Epithelial cell of proximal tubule (primary cell): ENCODE data around the gene ALDH4A1. TPM values are rescaled to one million over a fixed set of nuclear protein-coding genes. Genes with fewer than 3 reads are reported as not detected.

Experiments used
- DNase-seq: peaks from one replicate; pipeline ENCODE4 v3.0.0-alpha.2; 2011; ENCODE audit warnings: low read depth
- H3K4me3 ChIP-seq: 2 replicates; pipeline ENCODE4 v1.5.1; 2011; ENCODE audit warnings: low read depth, mild to moderate bottlenecking, low read length
- CTCF ChIP-seq: conservative IDR thresholded peaks from 2 replicates; pipeline ENCODE4 v1.5.1; 2012; ENCODE audit warnings: low read depth, mild to moderate bottlenecking, low read length
- total RNA-seq: library from RNA; depleted of rRNA; stranded (reverse); fragments of >200 nt; gene quantifications from 2 replicates; pipeline ENCODE4 v1.2.3, GENCODE V29; 2015

ALDH4A1 gene
- total RNA-seq, 1 donor from 2014 or later, result 15.2 TPM

GRCh38 chr1:18915341-18915740 is 13.0 kb upstream of the ALDH4A1 start:
- DNase-seq, result no peak
- H3K4me3 ChIP-seq, result no peak overlapping the region
- no peak for TF ChIP-seq CTCF

DNA sequence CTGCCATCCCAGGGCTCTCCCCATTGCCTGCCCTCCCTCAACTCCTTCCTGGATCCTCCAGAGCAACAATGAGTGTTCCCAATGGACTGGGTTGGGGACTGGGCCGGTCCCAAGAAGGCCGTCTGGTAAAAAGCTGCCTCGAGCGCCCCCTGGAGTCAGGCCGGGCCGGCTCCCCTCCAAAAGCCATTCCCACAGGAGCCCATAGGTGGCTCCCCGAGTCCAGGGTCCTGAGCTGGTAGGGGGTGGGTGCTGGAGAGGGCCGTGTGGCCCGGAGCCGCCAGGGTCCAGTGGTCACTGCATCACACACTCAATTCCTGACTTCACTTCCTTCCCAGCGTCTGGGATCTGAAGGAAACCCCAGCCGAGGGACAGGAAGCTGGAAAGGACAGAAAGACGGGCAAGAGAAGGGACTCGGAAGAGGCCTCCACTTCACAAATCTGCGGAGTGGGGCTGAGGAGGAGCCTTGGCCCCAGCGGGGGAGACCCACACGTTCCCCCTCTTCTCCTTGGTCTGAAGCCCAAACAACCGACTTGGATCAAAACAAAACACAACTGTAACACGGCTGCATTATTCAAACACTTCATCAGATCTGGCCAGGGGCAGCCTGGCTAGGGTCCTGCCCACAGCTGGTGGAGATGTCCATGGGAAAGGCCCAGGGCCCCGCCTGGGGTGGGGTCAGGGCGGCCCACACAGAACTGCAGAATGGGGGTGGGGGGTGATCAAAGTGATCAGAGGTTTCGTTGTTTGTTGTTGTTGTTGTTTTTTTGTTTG is 10.9 kb upstream of the ALDH4A1 start:
- peak overlapping the region; percentile 44 for H3K4me3 ChIP-seq
- DNase-seq, result no peak
- peak; percentile 100 for TF ChIP-seq CTCF

DNA sequence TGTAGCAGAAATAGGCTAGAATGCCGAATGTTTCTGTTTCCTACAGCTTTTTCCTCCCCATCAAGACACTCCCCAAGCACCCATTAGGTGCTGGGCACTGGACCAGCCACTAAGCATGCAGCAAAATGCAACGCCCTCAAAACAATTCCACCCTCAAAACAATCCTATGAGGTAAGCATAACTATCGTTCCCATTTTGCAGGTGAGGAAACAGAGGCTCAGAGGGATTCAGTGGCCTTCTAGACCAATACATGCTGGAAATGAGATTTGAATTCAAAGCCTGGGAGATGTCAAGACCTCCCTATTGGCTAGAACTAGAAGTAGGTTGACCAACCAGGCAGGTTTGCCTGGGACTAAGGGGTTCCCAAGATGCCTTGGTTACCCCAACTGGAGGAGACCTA is 10.2 kb upstream of the ALDH4A1 start:
- no peak for TF ChIP-seq CTCF
- H3K4me3 ChIP-seq, result no peak overlapping the region

DNA sequence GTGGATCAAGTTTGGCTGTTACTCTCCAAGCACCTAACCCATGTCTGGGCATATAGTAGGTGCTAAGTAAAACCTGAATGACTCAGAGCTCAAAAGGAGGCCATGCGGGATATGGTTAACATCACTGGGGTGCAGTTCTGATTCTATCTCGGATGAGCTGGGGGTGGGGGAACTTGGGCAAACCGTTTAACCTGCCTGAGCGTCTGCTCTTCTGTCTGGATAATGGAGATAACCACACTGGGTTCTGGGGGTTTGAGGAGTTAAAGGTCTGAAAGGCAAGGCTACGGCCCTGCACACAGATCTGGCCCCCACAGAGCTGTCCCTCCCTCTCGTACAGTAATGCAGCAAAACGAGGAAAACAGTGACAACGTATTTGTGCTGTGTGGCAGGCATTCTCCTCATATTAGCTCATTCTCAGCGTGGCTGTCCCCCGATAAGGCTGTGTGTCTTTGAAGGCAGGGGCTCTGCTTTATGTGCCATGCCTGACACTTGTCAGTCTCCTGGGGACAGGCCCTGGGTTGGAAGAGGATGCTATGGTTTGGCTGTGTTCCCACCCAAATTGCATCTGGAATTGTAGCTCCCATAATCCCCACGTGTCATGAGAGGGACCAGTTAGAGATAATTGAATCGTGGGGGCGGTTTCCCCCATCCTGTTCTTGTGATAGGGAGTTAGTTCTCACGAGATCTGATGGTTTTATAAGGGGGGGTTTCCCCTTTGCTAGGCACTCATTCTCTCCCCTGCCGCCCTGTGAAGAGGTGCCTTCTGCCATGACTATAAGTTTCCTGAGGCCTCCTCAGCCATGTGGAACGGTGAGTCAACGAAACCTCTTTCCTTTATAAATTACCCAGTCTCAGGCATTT is 6.8 kb upstream of the ALDH4A1 start:
- no peak overlapping the region for H3K4me3 ChIP-seq
- DNase-seq, result no peak
- no peak for TF ChIP-seq CTCF

More for the DNA sequence above, 10.2 kb upstream of the ALDH4A1 start:
- DNase-seq, result no peak

GRCh38 chr1:18907917-18908845 is 5.8 kb upstream of the ALDH4A1 start:
- no peak for DNase-seq
- H3K4me3 ChIP-seq, result no peak overlapping the region
- no peak for TF ChIP-seq CTCF

- no peak for DNase-seq
Measured at GRCh38 chr1:18907021-18907916, 4.9 kb upstream of the ALDH4A1 start.

More at GRCh38 chr1:18907021-18907916, 4.9 kb upstream of the ALDH4A1 start:
- H3K4me3 ChIP-seq, result no peak overlapping the region
- TF ChIP-seq CTCF, result peak; percentile 83
